Trophoblast cell (in vitro differentiated cells and primary cell): ENCODE results near the gene TPMT.

ENCODE experiments used
- DNase-seq, 2 donors: peaks; one replicate each; pipeline ENCODE4 v3.0.0-alpha.2; 2016
- H2AFZ ChIP-seq: 2 replicates; pipeline ENCODE4 v1.6.1; 2013; ENCODE audit warnings: low read length, moderate library complexity, mild to moderate bottlenecking; ENCODE audit not compliant: insufficient read depth, poor library complexity
- H2AK5ac ChIP-seq: 2 replicates; pipeline ENCODE4 v1.6.1; 2013; ENCODE audit warnings: mild to moderate bottlenecking, low read length
- H2BK120ac ChIP-seq: 2 replicates; pipeline ENCODE4 v1.6.1; 2013; ENCODE audit warnings: low read length, mild to moderate bottlenecking, moderate library complexity; ENCODE audit not compliant: insufficient read depth, poor library complexity
- H2BK12ac ChIP-seq: 2 replicates; pipeline ENCODE4 v1.6.1; 2013; ENCODE audit warnings: mild to moderate bottlenecking, low read length, moderate library complexity
- H2BK5ac ChIP-seq: 2 replicates; pipeline ENCODE4 v1.6.1; 2013; ENCODE audit warnings: low read length, low read depth, moderate library complexity, mild to moderate bottlenecking; ENCODE audit not compliant: poor library complexity
- H3K14ac ChIP-seq: 2 replicates; pipeline ENCODE4 v1.6.1; 2013; ENCODE audit warnings: mild to moderate bottlenecking, low read length
- H3K18ac ChIP-seq: 2 replicates; pipeline ENCODE4 v1.6.1; 2013; ENCODE audit warnings: mild to moderate bottlenecking, low read length
- H3K23ac ChIP-seq: 2 replicates; pipeline ENCODE4 v1.6.1; 2013; ENCODE audit warnings: low read length
- H3K27ac ChIP-seq: 2 replicates; pipeline ENCODE4 v1.5.1; 2013; ENCODE audit warnings: low read depth, mild to moderate bottlenecking, inconsistent platforms, low read length, moderate library complexity
- H3K27me3 ChIP-seq: 2 replicates; pipeline ENCODE4 v1.6.1; 2013; ENCODE audit warnings: inconsistent platforms, mild to moderate bottlenecking, low read length, moderate library complexity; ENCODE audit not compliant: insufficient read depth
- H3K36me3 ChIP-seq, 2 experiments: 1 replicate in 1 of 2; 2 replicates in 1 of 2; pipeline ENCODE4 v1.6.1; 2013; ENCODE audit warnings: low read length in 2 of 2, mild to moderate bottlenecking in 2 of 2, moderate library complexity in 1 of 2; ENCODE audit not compliant: insufficient read depth in 2 of 2, control insufficient read depth in 1 of 2
- H3K4ac ChIP-seq: 2 replicates; pipeline ENCODE4 v1.6.1; 2013; ENCODE audit warnings: low read depth, mild to moderate bottlenecking, low read length, moderate library complexity
- H3K4me1 ChIP-seq, 2 experiments: 1 replicate in 1 of 2; 2 replicates in 1 of 2; pipeline ENCODE4 v1.6.1; 2013; ENCODE audit warnings: low read length in 2 of 2, mild to moderate bottlenecking in 2 of 2, moderate library complexity in 1 of 2; ENCODE audit not compliant: insufficient read depth in 2 of 2, control insufficient read depth in 1 of 2
- H3K4me2 ChIP-seq: 2 replicates; pipeline ENCODE4 v1.6.1; 2013; ENCODE audit warnings: inconsistent platforms, mild to moderate bottlenecking, low read length, moderate library complexity
- H3K4me3 ChIP-seq: 2 replicates; pipeline ENCODE4 v1.5.1; 2013; ENCODE audit warnings: mild to moderate bottlenecking, low read depth, low read length, inconsistent platforms
- H3K79me1 ChIP-seq: one replicate; pipeline ENCODE4 v1.6.1; 2013; ENCODE audit warnings: low read length
- H3K79me2 ChIP-seq: 2 replicates; pipeline ENCODE4 v1.6.1; 2013; ENCODE audit warnings: low read length, mild to moderate bottlenecking; ENCODE audit not compliant: control insufficient read depth, insufficient read depth, poor library complexity
- H3K9ac ChIP-seq: 2 replicates; pipeline ENCODE4 v1.6.1; 2013; ENCODE audit warnings: mild to moderate bottlenecking, low read length
- H3K9me3 ChIP-seq: 2 replicates; pipeline ENCODE4 v1.6.1; 2013; ENCODE audit warnings: low read depth, mild to moderate bottlenecking, control low read depth, inconsistent platforms, low read length; ENCODE audit not compliant: insufficient read depth
- H4K12ac ChIP-seq: 2 replicates; pipeline ENCODE4 v1.6.1; 2013; ENCODE audit warnings: low read depth, mild to moderate bottlenecking, low read length, moderate library complexity
- H4K8ac ChIP-seq: 2 replicates; pipeline ENCODE4 v1.6.1; 2013; ENCODE audit warnings: low read depth, mild to moderate bottlenecking, low read length, moderate library complexity
- H4K91ac ChIP-seq: one replicate; pipeline ENCODE4 v1.6.1; 2013; ENCODE audit warnings: low read depth, mild to moderate bottlenecking, low read length, moderate library complexity
- WGBS: extraction: QIAGEN DNeasy Blood & Tissue Kit; methylation state at CpG from one replicate; pipeline ENCODE4 v1.1.7; 2013; ENCODE audit warnings: missing lambda C conversion rate; ENCODE audit not compliant: insufficient read length, insufficient coverage; ENCODE audit errors: extremely low coverage; 5-methylcytosine and 5-hydroxymethylcytosine counted together

TPMT gene

DNA sequence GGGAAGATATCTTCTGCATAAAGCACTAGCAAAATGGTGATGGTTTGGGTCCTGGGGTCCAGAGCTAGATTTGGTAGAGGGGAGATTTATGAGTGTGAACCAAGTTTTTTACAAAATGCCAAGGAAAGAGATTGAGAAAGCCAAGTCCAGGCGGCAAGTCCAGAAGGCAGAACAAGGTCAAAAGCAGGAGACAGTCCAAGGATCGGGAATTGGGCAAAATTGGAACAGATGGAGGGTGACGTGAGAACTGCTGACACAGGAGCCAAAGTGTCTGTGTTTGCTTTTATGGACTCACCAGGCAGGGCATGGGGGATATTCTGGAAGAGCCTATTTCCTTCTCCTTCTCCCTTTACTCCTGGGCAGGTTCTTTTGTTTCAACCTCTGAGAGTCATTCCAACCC lies 36.5 kb downstream of the TPMT start:
- H3K4me3 ChIP-seq = no peak overlapping the region
- peaks cover 3% of the 10 kb centered on the region for H3K79me1 ChIP-seq
- no CpG with 5 or more reads among the region's 3 CpGs for WGBS
- H2AFZ ChIP-seq = no peak overlapping the region
- no peak overlapping the region for H2AK5ac ChIP-seq
- no peak overlapping the region for H3K9ac ChIP-seq
- H3K36me3 ChIP-seq = no peaks in the 10 kb centered on the region
- no peak overlapping the region for H2BK120ac ChIP-seq
- H4K91ac ChIP-seq = no peak overlapping the region
- no peak overlapping the region for H3K14ac ChIP-seq
- H3K4me1 ChIP-seq = peaks cover 5 to 6% of the 10 kb centered on the region in 2 experiments
- no peak overlapping the region for H3K4me2 ChIP-seq
- H3K4ac ChIP-seq = no peak overlapping the region
- no peak for DNase-seq
- no peak overlapping the region for H2BK12ac ChIP-seq
- no peak overlapping the region for H3K23ac ChIP-seq
- no peak overlapping the region for H4K8ac ChIP-seq
- H4K12ac ChIP-seq = no peak overlapping the region
- H3K79me2 ChIP-seq = no peaks in the 10 kb centered on the region
- no peaks in the 10 kb centered on the region for H3K9me3 ChIP-seq
- no peaks in the 10 kb centered on the region for H3K27me3 ChIP-seq
- H3K18ac ChIP-seq = no peak overlapping the region
- H2BK5ac ChIP-seq = no peak overlapping the region
- H3K27ac ChIP-seq = no peak overlapping the region

GRCh38 chr6:18117136-18117535 lies 37.7 kb downstream of the TPMT start:
- H3K14ac ChIP-seq = no peak overlapping the region
- DNase-seq = peak; percentile 70 to 87
- H3K23ac ChIP-seq = no peak overlapping the region
- H2BK5ac ChIP-seq = no peak overlapping the region
- no peak overlapping the region for H4K91ac ChIP-seq
- no peaks in the 10 kb centered on the region for H3K79me2 ChIP-seq
- WGBS = no CpG with 5 or more reads among the region's 5 CpGs
- H3K27me3 ChIP-seq = no peaks in the 10 kb centered on the region
- H2BK120ac ChIP-seq = no peak overlapping the region
- no peak overlapping the region for H3K4me3 ChIP-seq
- no peaks in the 10 kb centered on the region for H3K9me3 ChIP-seq
- H3K4ac ChIP-seq = no peak overlapping the region
- H3K79me1 ChIP-seq = no peaks in the 10 kb centered on the region
- H3K18ac ChIP-seq = no peak overlapping the region
- no peak overlapping the region for H2BK12ac ChIP-seq
- no peak overlapping the region for H4K8ac ChIP-seq
- H3K4me2 ChIP-seq = no peak overlapping the region
- no peak overlapping the region for H2AK5ac ChIP-seq
- no peak overlapping the region for H4K12ac ChIP-seq
- H2AFZ ChIP-seq = no peak overlapping the region
- H3K27ac ChIP-seq = no peak overlapping the region
- no peak overlapping the region for H3K9ac ChIP-seq
- H3K36me3 ChIP-seq = no peaks in the 10 kb centered on the region
- H3K4me1 ChIP-seq = peaks cover 1 to 2% of the 10 kb centered on the region in 2 experiments

DNA sequence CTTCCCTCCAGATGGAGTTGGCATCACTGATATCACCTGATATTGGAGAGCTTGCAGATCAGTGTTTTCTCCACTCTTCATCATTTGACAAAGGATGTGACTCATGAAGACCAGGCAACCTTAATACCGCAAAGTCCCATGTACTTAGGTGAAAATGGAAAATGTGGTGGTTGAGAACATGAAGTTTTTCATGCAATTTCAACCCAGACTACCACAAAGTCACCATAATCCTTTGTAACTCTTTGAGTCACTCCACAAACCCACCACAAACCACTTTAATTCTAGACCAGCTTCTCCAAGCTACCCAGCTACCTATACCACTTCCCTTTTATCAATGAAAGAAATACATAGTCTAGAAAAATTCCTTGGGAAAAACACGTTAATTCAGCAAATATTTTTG lies 39.5 kb downstream of the TPMT start:
- Histone ChIP-seq H3K79me1 (no peaks in the 10 kb centered on the region), H4K8ac (no peak overlapping the region), H2AK5ac (no peak overlapping the region), H3K4me3 (no peak overlapping the region), H2BK12ac (no peak overlapping the region), H3K9me3 (no peaks in the 10 kb centered on the region), H3K27me3 (no peaks in the 10 kb centered on the region), H2BK120ac (no peak overlapping the region), H2BK5ac (no peak overlapping the region), H3K4me1 (no peaks in the 10 kb centered on the region), H3K4me2 (no peak overlapping the region), H3K36me3 (no peaks in the 10 kb centered on the region), H3K79me2 (no peaks in the 10 kb centered on the region), H3K23ac (no peak overlapping the region), H3K9ac (no peak overlapping the region), H3K27ac (no peak overlapping the region), H3K18ac (no peak overlapping the region), H3K4ac (no peak overlapping the region), H3K14ac (no peak overlapping the region), H2AFZ (no peak overlapping the region), H4K91ac (no peak overlapping the region), H4K12ac (no peak overlapping the region)
- DNase-seq = no peak
- WGBS = no CpG with 5 or more reads among the region's 2 CpGs

DNA sequence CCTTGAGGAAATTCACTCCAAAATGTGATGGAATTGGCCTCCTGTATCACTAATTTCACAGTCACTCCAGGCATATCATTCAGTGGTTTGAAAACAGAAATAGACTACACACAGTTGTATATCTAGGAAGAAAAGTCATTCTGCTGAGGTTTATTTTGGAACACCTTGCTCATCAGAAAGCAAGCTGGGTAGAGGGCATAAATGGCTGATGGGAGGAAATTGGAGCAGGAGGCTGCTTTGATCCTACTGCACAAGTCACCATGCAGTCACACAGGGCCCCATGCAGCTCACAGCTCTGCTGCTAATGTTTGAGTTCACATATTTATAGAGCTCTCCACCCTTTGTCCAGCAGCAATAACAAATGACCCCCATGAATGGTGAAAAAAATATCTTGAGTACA lies 44.7 kb downstream of the TPMT start:
- Histone ChIP-seq H2BK120ac (no peak overlapping the region), H3K79me2 (no peaks in the 10 kb centered on the region), H3K4me2 (no peak overlapping the region), H3K36me3 (peaks cover 0 to 2% of the 10 kb centered on the region in 2 experiments), H2BK5ac (no peak overlapping the region), H3K23ac (no peak overlapping the region), H3K4me1 (no peaks in the 10 kb centered on the region), H3K9ac (no peak overlapping the region), H4K12ac (no peak overlapping the region), H4K91ac (no peak overlapping the region), H3K9me3 (no peaks in the 10 kb centered on the region), H3K27me3 (no peaks in the 10 kb centered on the region), H3K27ac (no peak overlapping the region), H2BK12ac (no peak overlapping the region), H3K4ac (no peak overlapping the region), H4K8ac (no peak overlapping the region), H3K18ac (no peak overlapping the region), H3K14ac (no peak overlapping the region), H2AK5ac (no peak overlapping the region), H2AFZ (no peak overlapping the region), H3K79me1 (no peaks in the 10 kb centered on the region), H3K4me3 (no peak overlapping the region)
- no peak for DNase-seq
